Smooth muscle cell (in vitro differentiated cells): ENCODE data around the gene GPR89A. TPM values are rescaled to one million over a fixed set of nuclear protein-coding genes. Genes with fewer than 3 reads are reported as not detected.

ENCODE experiments used
- polyA plus RNA-seq: library from polyadenylated mRNA; unstranded; fragments of >200 nt; fragmentation: Nextera tagmentation; extraction: Ambion mirVana; gene quantifications from 2 replicates; pipeline ENCODE4 v1.2.1, GENCODE V29; 2016
- total RNA-seq: library from RNA; depleted of rRNA; stranded (reverse); fragments of >200 nt; gene quantifications from 2 replicates; pipeline ENCODE4 v1.2.3, GENCODE V29; 2014

Gene GPR89A
- total and polyA plus RNA-seq, 2 experiments from 2014 or later, result 18.4 to 41.0 TPM

Other genes with a start within 250 kb of the GPR89A start
- 2.6 and 3.3 TPM in 2 replicates for gene NBPF20, start 182.4 kb upstream of the GPR89A start, total RNA-seq
- 0.91 and 1.7 TPM in 2 replicates for gene NBPF20, start 182.4 kb upstream of the GPR89A start, polyA plus RNA-seq
- 1.5 TPM in 1 of 2 replicates, not detected in the other for gene PDZK1, start 99.4 kb downstream of the GPR89A start, total RNA-seq
- gene PDZK1, start 99.4 kb downstream of the GPR89A start, polyA plus RNA-seq, result 0.45 and 1.1 TPM in 2 replicates
- 0.04 TPM in 1 of 2 replicates, not detected in the other for gene CD160, start 111.5 kb downstream of the GPR89A start, total RNA-seq
- 0.40 TPM in 1 of 2 replicates, not detected in the other for gene CD160, start 111.5 kb downstream of the GPR89A start, polyA plus RNA-seq
- gene RNF115, start 216.1 kb downstream of the GPR89A start, total RNA-seq, result 8.6 and 9.2 TPM in 2 replicates
- 4.2 and 4.5 TPM in 2 replicates for gene RNF115, start 216.1 kb downstream of the GPR89A start, polyA plus RNA-seq
- 22.6 and 31.6 TPM in 2 replicates for gene POLR3C, start 216.2 kb downstream of the GPR89A start, total RNA-seq
- 30.2 and 31.7 TPM in 2 replicates for gene POLR3C, start 216.2 kb downstream of the GPR89A start, polyA plus RNA-seq
- 1.1 and 2.5 TPM in 2 replicates for gene NUDT17, start 237.6 kb downstream of the GPR89A start, total RNA-seq
- 6.8 and 7.9 TPM in 2 replicates for gene NUDT17, start 237.6 kb downstream of the GPR89A start, polyA plus RNA-seq